GM12892 (cell line): ENCODE data around the gene KIF2C.
"Not testable (repeated sequence)": the region's sequence is repeated elsewhere in the genome, so short reads cannot be mapped to it uniquely, and the experiment has no call there.

Experiments used
- DNase-seq: peaks from one replicate; pipeline ENCODE4 v3.0.0; 2011; ENCODE audit not compliant: insufficient read length
- FAIRE-seq: peaks from 2 replicates; lab custom pipeline; 2011; peaks lifted over from hg19 to GRCh38; lab: Jason Lieb, UNC
- POLR2A ChIP-seq: IDR thresholded peaks from 2 replicates; pipeline ENCODE4 v1.6.1; 2011; ENCODE audit warnings: low read depth, low read length, control low read depth
- POLR2AphosphoS5 ChIP-seq: IDR thresholded peaks from 2 replicates; pipeline ENCODE4 v1.6.1; 2011; ENCODE audit warnings: low read depth, low read length, control low read depth
- TAF1 ChIP-seq: IDR thresholded peaks from 2 replicates; pipeline ENCODE4 v1.6.1; 2011; ENCODE audit warnings: low read depth, mild to moderate bottlenecking, control low read depth, low read length, borderline replicate concordance

The KIF2C gene

GRCh38 chr1:44812822-44813543 is 73.3 kb downstream of the KIF2C start:
- DNase-seq (no peak), FAIRE-seq (no peak)
- TF ChIP-seq POLR2A = no peak
- no peak for TF ChIP-seq TAF1
- no peak for TF ChIP-seq POLR2AphosphoS5

GRCh38 chr1:44815926-44816325 is 76.3 kb downstream of the KIF2C start:
- FAIRE-seq, DNase-seq: not testable (repeated sequence)

- DNase-seq (no peak), FAIRE-seq (no peak)
- TF ChIP-seq POLR2AphosphoS5 = no peak
- TF ChIP-seq TAF1 = no peak
- no peak for TF ChIP-seq POLR2A
Observed at GRCh38 chr1:44817307-44817706, 77.7 kb downstream of the KIF2C start.
